GM18502 (cell line): ENCODE measurements around the gene NEAT1.

Experiments
- ATAC-seq: cut with Tn5 transposase; IDR thresholded peaks from one replicate; pipeline ENCODE4 v1.9.1; 2021; ENCODE audit warnings: mild to moderate bottlenecking; ENCODE audit not compliant: unreplicated experiment, poor library complexity

The NEAT1 gene

DNA sequence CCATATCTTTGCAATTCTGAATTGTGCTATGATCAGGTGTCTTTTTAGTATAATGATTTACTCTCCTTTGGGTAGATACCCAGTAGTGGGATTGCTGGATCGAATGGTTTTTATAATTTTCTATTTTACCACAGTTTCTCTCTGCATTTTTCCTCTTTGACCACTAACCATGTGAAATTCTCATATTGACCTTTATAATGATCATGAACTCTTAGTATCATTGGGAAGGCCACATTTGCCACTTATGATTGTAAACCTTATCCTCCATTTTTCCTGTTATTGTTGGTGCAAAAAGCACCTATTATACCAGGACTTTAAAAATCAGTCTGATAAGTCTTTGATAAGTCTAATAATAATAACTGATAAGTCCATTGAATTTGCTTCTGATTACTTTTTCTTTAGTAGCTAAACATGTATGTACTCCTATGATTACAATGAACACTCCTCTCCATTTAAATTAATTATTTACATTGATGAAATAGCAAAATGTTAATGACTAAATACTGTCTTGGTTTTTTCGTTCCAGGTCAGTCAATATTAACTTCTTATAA, 9.6 kb downstream of the NEAT1 start:
- ATAC-seq: no peak

GRCh38 chr11:65432686-65433582, 10.3 kb downstream of the NEAT1 start:
- ATAC-seq: no peak

GRCh38 chr11:65433657-65434056, 11.1 kb downstream of the NEAT1 start:
- no peak for ATAC-seq

DNA sequence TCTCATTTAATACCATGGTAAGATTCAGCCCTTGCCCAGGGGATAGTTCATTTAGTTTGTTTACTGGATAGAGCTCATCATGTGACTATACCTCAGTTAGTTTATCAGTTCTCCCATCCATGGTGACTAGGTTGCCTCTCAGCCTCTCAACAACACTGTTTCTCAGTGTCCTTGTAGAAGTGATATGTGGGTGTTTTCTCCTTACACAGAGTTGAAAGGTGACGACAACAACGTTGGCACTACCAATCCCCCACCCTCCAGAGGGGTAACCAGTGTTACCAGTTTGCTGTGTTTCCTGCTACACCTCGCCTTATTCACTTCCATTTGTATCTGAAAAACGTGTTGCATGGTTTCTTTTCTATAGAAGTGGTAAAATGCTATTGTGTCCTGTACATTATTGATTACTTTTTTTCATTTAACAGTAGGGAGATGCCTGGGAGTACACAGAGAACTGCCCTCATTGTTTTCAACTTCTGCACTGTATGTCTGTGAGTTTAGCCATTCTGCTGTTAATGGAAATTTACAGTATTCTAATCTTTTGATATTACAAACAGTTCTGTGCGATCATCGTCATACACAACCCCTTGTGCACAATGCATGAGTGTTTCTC, 11.6 kb downstream of the NEAT1 start:
- no peak for ATAC-seq

- ATAC-seq: no peak
Measured at GRCh38 chr11:65434667-65435410, 12.2 kb downstream of the NEAT1 start.

GRCh38 chr11:65435411-65435931, 12.9 kb downstream of the NEAT1 start:
- ATAC-seq: no peak

DNA sequence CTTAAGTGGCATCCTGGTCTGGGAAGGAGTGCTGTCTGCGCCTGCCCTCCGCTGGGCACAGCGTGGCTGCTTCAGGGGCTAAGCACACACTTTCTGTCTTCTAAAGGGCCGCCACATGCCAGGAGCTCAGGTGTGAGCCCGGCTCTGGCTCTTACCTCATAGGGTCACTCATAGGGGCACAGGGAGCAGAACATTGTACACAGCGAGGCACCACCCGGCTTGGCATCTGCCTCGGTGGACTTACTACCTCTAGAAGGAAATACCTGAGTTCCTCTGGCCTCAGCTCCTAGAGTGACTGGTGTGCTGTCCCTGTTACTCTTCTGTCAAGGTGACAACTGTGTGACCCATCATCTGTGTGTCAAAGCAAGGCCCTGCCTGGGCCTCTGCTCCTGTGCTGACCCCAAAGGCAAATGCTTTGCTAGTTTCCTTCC, 13.4 kb downstream of the NEAT1 start:
- no peak for ATAC-seq

- no peak for ATAC-seq
Measured at GRCh38 chr11:65436412-65437032, 13.9 kb downstream of the NEAT1 start.

GRCh38 chr11:65437436-65438227, 15.0 kb downstream of the NEAT1 start:
- ATAC-seq: no peak

- ATAC-seq: no peak
Measured at GRCh38 chr11:65438257-65439151, 15.9 kb downstream of the NEAT1 start.

GRCh38 chr11:65439331-65440181, 17.0 kb downstream of the NEAT1 start:
- no peak for ATAC-seq

GRCh38 chr11:65440831-65441499, 18.4 kb downstream of the NEAT1 start:
- ATAC-seq: peak; percentile 46

GRCh38 chr11:65442842-65443331, 20.3 kb downstream of the NEAT1 start:
- no peak for ATAC-seq

GRCh38 chr11:65444314-65445051, 21.9 kb downstream of the NEAT1 start:
- ATAC-seq: no peak

DNA sequence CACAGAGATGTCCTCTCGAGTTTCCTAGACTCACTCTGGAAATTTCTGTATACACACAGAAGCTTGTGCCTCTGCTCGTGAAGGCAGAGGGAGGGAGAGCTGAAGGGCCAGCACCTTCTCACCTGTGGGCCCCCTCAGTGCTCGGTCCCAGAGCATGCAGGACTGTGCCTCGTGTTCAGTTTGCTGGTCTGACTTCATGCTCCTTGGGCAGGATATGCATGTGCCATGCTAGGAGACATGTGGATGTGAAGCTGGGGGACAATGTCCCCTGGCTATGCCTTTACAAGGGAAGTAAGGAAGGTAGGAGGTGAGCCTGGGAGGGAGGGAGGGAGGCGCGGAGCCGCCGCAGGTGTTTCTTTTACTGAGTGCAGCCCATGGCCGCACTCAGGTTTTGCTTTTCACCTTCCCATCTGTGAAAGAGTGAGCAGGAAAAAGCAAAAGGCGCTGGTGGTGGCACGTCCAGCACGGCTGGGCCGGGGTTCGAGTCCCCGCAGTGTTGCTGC, 22.6 kb downstream of the NEAT1 start:
- no peak for ATAC-seq
